Measurements from ENCODE around the gene MUC20. TPM values are rescaled to one million over a fixed set of nuclear protein-coding genes. Genes with fewer than 3 reads are reported as not detected.

Gene MUC20
- total RNA-seq, 4 donors from 2014 or later, result 1.5 to 7.0 (median 3.2) TPM

GRCh38 chr3:195699388-195699771, 21.4 kb upstream of the MUC20 start:
- DNase-seq, result no peak
- in situ Hi-C loops (cut with MboI; ENCODE audit: low sequenced_read_pairs in 4 of 4), result loop anchor here in 1 of 4 donors (25.0 kb wide), 1 partner anchor 263 kb away; no protein-coding TSS in a partner anchor
- TF ChIP-seq CTCF (IDR thresholded peaks at IDR 0.05 in 4 of 5, conservative IDR thresholded peaks at IDR 0.05 in 1 of 5) (no peak), POLR2A (IDR thresholded peaks at IDR 0.05) (no peak)
- H3K27ac ChIP-seq, result no peak overlapping the region
- no peak overlapping the region for H3K4me3 ChIP-seq
- no peaks in the 10 kb centered on the region for H3K27me3 ChIP-seq
- intact Hi-C loops (cut with DNase I; ENCODE audit: low total_unique reads), result no loop called here
- no peaks in the 10 kb centered on the region for H3K9me3 ChIP-seq
- peaks cover 0 to 10% of the 10 kb centered on the region in 2 donors for H3K4me1 ChIP-seq
- peaks cover 0 to 27% of the 10 kb centered on the region in 2 donors for H3K36me3 ChIP-seq
- no peak for ATAC-seq

- no peak overlapping the region for H3K4me3 ChIP-seq
- ATAC-seq, result no peak
- peaks cover 0 to 10% of the 10 kb centered on the region in 2 donors for H3K4me1 ChIP-seq
- H3K9me3 ChIP-seq, result no peaks in the 10 kb centered on the region
- intact Hi-C loops (cut with DNase I; ENCODE audit: low total_unique reads) (no loop called here), in situ Hi-C loops (cut with MboI; ENCODE audit: low sequenced_read_pairs in 4 of 4) (loop anchor here in 2 of 4 donors (10.0 to 25.0 kb wide), 2 partner anchors 262 to 275 kb away; no protein-coding TSS in a partner anchor)
- H3K36me3 ChIP-seq, result peaks cover 0 to 23% of the 10 kb centered on the region in 2 donors
- H3K27ac ChIP-seq, result no peak overlapping the region
- TF ChIP-seq CTCF (IDR thresholded peaks at IDR 0.05 in 4 of 5, conservative IDR thresholded peaks at IDR 0.05 in 1 of 5), result no peak
- no peak for TF ChIP-seq POLR2A (IDR thresholded peaks at IDR 0.05)
- no peak for DNase-seq
- H3K27me3 ChIP-seq, result no peaks in the 10 kb centered on the region
Observed at GRCh38 chr3:195699860-195700259, 20.9 kb upstream of the MUC20 start.

GRCh38 chr3:195700319-195700718, 20.5 kb upstream of the MUC20 start:
- Histone ChIP-seq H3K27me3 (no peaks in the 10 kb centered on the region), H3K4me3 (no peak overlapping the region), H3K4me1 (peaks cover 0 to 10% of the 10 kb centered on the region in 2 donors), H3K9me3 (no peaks in the 10 kb centered on the region), H3K36me3 (peaks cover 0 to 19% of the 10 kb centered on the region in 2 donors), H3K27ac (no peak overlapping the region)
- no peak for DNase-seq
- no peak for ATAC-seq
- TF ChIP-seq POLR2A (IDR thresholded peaks at IDR 0.05) (no peak), CTCF (IDR thresholded peaks at IDR 0.05 in 4 of 5, conservative IDR thresholded peaks at IDR 0.05 in 1 of 5) (no peak)
- intact Hi-C loops (cut with DNase I; ENCODE audit: low total_unique reads), result no loop called here
- in situ Hi-C loops (cut with MboI; ENCODE audit: low sequenced_read_pairs in 4 of 4), result loop anchor here in 1 of 4 donors (10.0 kb wide), 1 partner anchor 274 kb away; no protein-coding TSS in a partner anchor

- Histone ChIP-seq H3K9me3 (no peaks in the 10 kb centered on the region), H3K4me1 (peaks cover 0 to 10% of the 10 kb centered on the region in 2 donors), H3K27me3 (no peaks in the 10 kb centered on the region), H3K4me3 (no peak overlapping the region), H3K27ac (no peak overlapping the region), H3K36me3 (peaks cover 0 to 16% of the 10 kb centered on the region in 2 donors)
- DNase-seq (no peak), ATAC-seq (no peak)
- in situ Hi-C loops (cut with MboI; ENCODE audit: low sequenced_read_pairs in 4 of 4), result loop anchor here in 1 of 4 donors (10.0 kb wide), 1 partner anchor 274 kb away; no protein-coding TSS in a partner anchor
- intact Hi-C loops (cut with DNase I; ENCODE audit: low total_unique reads), result no loop called here
- TF ChIP-seq CTCF (IDR thresholded peaks at IDR 0.05 in 4 of 5, conservative IDR thresholded peaks at IDR 0.05 in 1 of 5), result no peak
- no peak for TF ChIP-seq POLR2A (IDR thresholded peaks at IDR 0.05)
Observed at GRCh38 chr3:195701042-195701915, 19.5 kb upstream of the MUC20 start.

All from gastrocnemius medialis (tissue), 4 donors.